Measurements from ENCODE around the gene FNTB.

The FNTB gene

DNA sequence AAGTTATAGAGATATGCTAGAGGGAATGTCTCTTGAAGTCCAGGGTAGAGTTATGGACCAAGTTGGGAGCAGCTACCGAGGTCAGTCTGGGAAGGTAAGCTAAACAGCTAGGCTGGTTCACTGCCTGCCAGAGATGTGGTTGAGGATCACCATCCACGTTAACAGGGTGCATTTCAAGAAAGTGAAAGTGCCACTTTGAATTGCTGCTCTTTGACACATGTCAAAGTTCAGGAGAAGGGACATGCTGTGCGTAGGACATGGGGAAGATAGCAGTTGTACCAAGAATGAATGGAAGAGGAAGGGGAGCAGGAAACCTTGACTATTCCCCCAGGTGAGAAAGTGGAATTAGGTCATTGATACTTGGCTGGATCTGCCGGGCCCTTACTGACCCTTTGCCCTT, 66.1 kb downstream of the FNTB start:
- H3K27ac ChIP-seq (ENCODE audit: low read depth, low read length) = no peak overlapping the region
- no peak overlapping the region for H4K12ac ChIP-seq (ENCODE audit: low read depth, low read length)
- no peak overlapping the region for H3K9ac ChIP-seq (ENCODE audit: low read length)
- H3K4ac ChIP-seq (ENCODE audit: low read depth, low read length) = no peak overlapping the region
- H3K79me2 ChIP-seq (ENCODE audit: control insufficient read depth, insufficient read depth, low read length, poor library complexity) = no peaks in the 10 kb centered on the region
- H3K9me3 ChIP-seq (ENCODE audit: insufficient read depth, low read depth, low read length) = no peaks in the 10 kb centered on the region
- H4K8ac ChIP-seq (ENCODE audit: low read depth, low read length) = no peak overlapping the region
- no peaks in the 10 kb centered on the region for H3K27me3 ChIP-seq (ENCODE audit: insufficient read depth, low read length)
- H2BK120ac ChIP-seq (ENCODE audit: insufficient read depth, low read length, poor library complexity) = no peak overlapping the region
- H2AFZ ChIP-seq (ENCODE audit: insufficient read depth, low read length, poor library complexity) = no peak overlapping the region
- H3K4me1 ChIP-seq (ENCODE audit: control insufficient read depth in 1 of 2, insufficient read depth in 2 of 2, low read length in 2 of 2) = no peaks in the 10 kb centered on the region
- no peaks in the 10 kb centered on the region for H3K79me1 ChIP-seq (ENCODE audit: low read length)
- H3K18ac ChIP-seq (ENCODE audit: low read length) = no peak overlapping the region
- H3K4me3 ChIP-seq (ENCODE audit: low read depth, low read length) = no peak overlapping the region
- no peak overlapping the region for H2BK5ac ChIP-seq (ENCODE audit: low read depth, low read length, poor library complexity)
- H3K36me3 ChIP-seq (ENCODE audit: control insufficient read depth in 1 of 2, insufficient read depth in 2 of 2, low read length in 2 of 2) = peaks cover 6 to 14% of the 10 kb centered on the region in 2 experiments
- no peak overlapping the region for H3K23ac ChIP-seq (ENCODE audit: low read length)
- no peak overlapping the region for H3K4me2 ChIP-seq (ENCODE audit: low read length)
- no peak for DNase-seq
- H2BK12ac ChIP-seq (ENCODE audit: low read length) = no peak overlapping the region
- no CpG with 5 or more reads among the region's 4 CpGs for WGBS (ENCODE audit: extremely low coverage, insufficient coverage, insufficient read length)
- H4K91ac ChIP-seq (ENCODE audit: low read depth, low read length) = no peak overlapping the region
- no peak overlapping the region for H3K14ac ChIP-seq (ENCODE audit: low read length)
- H2AK5ac ChIP-seq (ENCODE audit: low read length) = no peak overlapping the region

DNA sequence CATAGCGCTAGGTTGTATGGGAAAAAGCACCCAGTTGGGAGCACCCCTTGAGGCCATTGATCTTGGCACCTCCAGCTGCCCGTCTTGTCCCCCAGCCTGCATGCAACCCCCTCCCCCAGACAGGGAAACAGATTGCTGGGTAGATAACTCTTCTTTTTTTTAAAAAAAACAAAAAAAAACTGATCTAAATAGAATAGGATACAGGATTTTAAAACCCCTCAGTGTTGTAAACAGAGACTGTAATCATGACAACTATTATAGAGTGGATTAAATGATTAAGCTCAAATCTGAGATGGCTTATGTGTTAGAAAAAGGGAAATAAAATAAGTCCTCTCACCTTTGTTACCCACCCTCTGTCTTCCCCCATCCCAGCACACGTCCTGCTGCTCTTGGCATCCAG, 66.8 kb downstream of the FNTB start:
- no CpG with 5 or more reads among the region's 3 CpGs for WGBS (ENCODE audit: extremely low coverage, insufficient coverage, insufficient read length)

DNA sequence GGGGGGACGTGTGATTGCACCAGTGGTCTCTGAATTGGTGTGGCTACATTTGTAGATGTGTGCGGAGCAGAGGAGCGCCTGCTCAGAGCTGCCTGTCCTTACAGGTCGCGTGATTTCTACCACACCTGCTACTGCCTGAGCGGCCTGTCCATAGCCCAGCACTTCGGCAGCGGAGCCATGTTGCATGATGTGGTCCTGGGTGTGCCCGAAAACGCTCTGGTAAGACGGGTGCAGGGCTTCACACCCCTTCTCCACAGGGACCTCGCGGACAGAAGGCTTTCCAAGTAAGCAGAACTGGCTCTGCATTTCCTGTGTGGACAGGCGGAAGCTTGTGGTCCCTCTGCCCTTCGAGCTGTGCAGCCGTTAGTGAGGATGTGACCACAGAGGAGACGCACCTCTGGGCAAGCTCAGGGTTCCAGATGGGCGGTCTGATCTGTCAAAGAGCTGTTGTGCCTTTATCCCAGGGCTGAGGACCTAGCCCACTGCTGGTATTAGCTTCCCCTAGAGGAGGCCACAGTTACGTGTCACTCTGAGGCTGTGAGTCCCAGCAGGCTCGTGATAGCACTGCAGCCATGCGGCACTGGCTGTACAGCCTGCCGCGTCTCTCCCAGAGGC, 67.9 kb downstream of the FNTB start:
- H3K4me3 ChIP-seq (ENCODE audit: low read depth, low read length) = no peak overlapping the region
- H3K18ac ChIP-seq (ENCODE audit: low read length) = no peak overlapping the region
- no peak overlapping the region for H3K23ac ChIP-seq (ENCODE audit: low read length)
- no peak overlapping the region for H3K4ac ChIP-seq (ENCODE audit: low read depth, low read length)
- H4K8ac ChIP-seq (ENCODE audit: low read depth, low read length) = no peak overlapping the region
- no peaks in the 10 kb centered on the region for H3K4me1 ChIP-seq (ENCODE audit: control insufficient read depth in 1 of 2, insufficient read depth in 2 of 2, low read length in 2 of 2)
- no CpG with 5 or more reads among the region's 23 CpGs for WGBS (ENCODE audit: extremely low coverage, insufficient coverage, insufficient read length)
- peak overlapping the region; percentile 0 for H4K12ac ChIP-seq (ENCODE audit: low read depth, low read length)
- peaks cover 6 to 14% of the 10 kb centered on the region in 2 experiments for H3K36me3 ChIP-seq (ENCODE audit: control insufficient read depth in 1 of 2, insufficient read depth in 2 of 2, low read length in 2 of 2)
- no peak overlapping the region for H2AFZ ChIP-seq (ENCODE audit: insufficient read depth, low read length, poor library complexity)
- H3K79me1 ChIP-seq (ENCODE audit: low read length) = no peaks in the 10 kb centered on the region
- H3K9me3 ChIP-seq (ENCODE audit: insufficient read depth, low read depth, low read length) = no peaks in the 10 kb centered on the region
- no peak overlapping the region for H2AK5ac ChIP-seq (ENCODE audit: low read length)
- no peak overlapping the region for H2BK5ac ChIP-seq (ENCODE audit: low read depth, low read length, poor library complexity)
- H3K14ac ChIP-seq (ENCODE audit: low read length) = no peak overlapping the region
- H3K79me2 ChIP-seq (ENCODE audit: control insufficient read depth, insufficient read depth, low read length, poor library complexity) = no peaks in the 10 kb centered on the region
- no peak overlapping the region for H2BK120ac ChIP-seq (ENCODE audit: insufficient read depth, low read length, poor library complexity)
- H2BK12ac ChIP-seq (ENCODE audit: low read length) = no peak overlapping the region
- no peak overlapping the region for H4K91ac ChIP-seq (ENCODE audit: low read depth, low read length)
- DNase-seq = no peak
- no peak overlapping the region for H3K4me2 ChIP-seq (ENCODE audit: low read length)
- no peaks in the 10 kb centered on the region for H3K27me3 ChIP-seq (ENCODE audit: insufficient read depth, low read length)
- no peak overlapping the region for H3K27ac ChIP-seq (ENCODE audit: low read depth, low read length)
- H3K9ac ChIP-seq (ENCODE audit: low read length) = no peak overlapping the region

More for the DNA sequence above, 66.8 kb downstream of the FNTB start:
- no peak overlapping the region for H2BK120ac ChIP-seq (ENCODE audit: insufficient read depth, low read length, poor library complexity)
- H3K27me3 ChIP-seq (ENCODE audit: insufficient read depth, low read length) = no peaks in the 10 kb centered on the region
- H3K9ac ChIP-seq (ENCODE audit: low read length) = no peak overlapping the region
- H3K79me2 ChIP-seq (ENCODE audit: control insufficient read depth, insufficient read depth, low read length, poor library complexity) = no peaks in the 10 kb centered on the region
- no peak overlapping the region for H2BK5ac ChIP-seq (ENCODE audit: low read depth, low read length, poor library complexity)
- no peaks in the 10 kb centered on the region for H3K9me3 ChIP-seq (ENCODE audit: insufficient read depth, low read depth, low read length)
- H3K23ac ChIP-seq (ENCODE audit: low read length) = no peak overlapping the region
- no peak overlapping the region for H4K12ac ChIP-seq (ENCODE audit: low read depth, low read length)
- no peak overlapping the region for H3K18ac ChIP-seq (ENCODE audit: low read length)
- no peak overlapping the region for H2AK5ac ChIP-seq (ENCODE audit: low read length)
- no peak overlapping the region for H3K4me3 ChIP-seq (ENCODE audit: low read depth, low read length)
- no peaks in the 10 kb centered on the region for H3K79me1 ChIP-seq (ENCODE audit: low read length)
- H3K36me3 ChIP-seq (ENCODE audit: control insufficient read depth in 1 of 2, insufficient read depth in 2 of 2, low read length in 2 of 2) = peaks cover 6 to 14% of the 10 kb centered on the region in 2 experiments
- H3K14ac ChIP-seq (ENCODE audit: low read length) = no peak overlapping the region
- no peak for DNase-seq
- H2BK12ac ChIP-seq (ENCODE audit: low read length) = no peak overlapping the region
- H4K8ac ChIP-seq (ENCODE audit: low read depth, low read length) = no peak overlapping the region
- H3K4me1 ChIP-seq (ENCODE audit: control insufficient read depth in 1 of 2, insufficient read depth in 2 of 2, low read length in 2 of 2) = no peaks in the 10 kb centered on the region
- H2AFZ ChIP-seq (ENCODE audit: insufficient read depth, low read length, poor library complexity) = no peak overlapping the region
- no peak overlapping the region for H3K4ac ChIP-seq (ENCODE audit: low read depth, low read length)
- no peak overlapping the region for H3K27ac ChIP-seq (ENCODE audit: low read depth, low read length)
- no peak overlapping the region for H3K4me2 ChIP-seq (ENCODE audit: low read length)
- no peak overlapping the region for H4K91ac ChIP-seq (ENCODE audit: low read depth, low read length)

DNA sequence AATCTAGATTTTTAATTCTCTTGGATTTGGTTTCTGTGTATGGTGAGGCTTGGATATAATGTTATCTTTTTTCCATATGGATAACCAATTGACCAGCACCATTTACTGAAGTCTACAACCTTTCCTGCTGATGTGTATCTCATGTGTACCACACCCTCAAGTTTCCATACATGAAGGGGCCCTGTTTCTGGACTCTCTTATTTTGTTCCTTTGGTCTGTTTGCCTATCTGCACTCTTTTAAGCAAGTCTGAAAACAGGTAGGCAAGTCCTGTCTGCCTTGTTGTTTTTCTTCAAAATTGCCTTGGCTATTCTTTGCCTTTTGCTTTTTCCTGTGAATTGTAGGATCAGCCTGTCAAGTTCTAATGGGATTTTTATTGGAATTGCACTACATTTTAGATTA, 71.0 kb downstream of the FNTB start:
- no peak overlapping the region for H3K4me3 ChIP-seq (ENCODE audit: low read depth, low read length)
- H4K12ac ChIP-seq (ENCODE audit: low read depth, low read length) = no peak overlapping the region
- H3K27me3 ChIP-seq (ENCODE audit: insufficient read depth, low read length) = no peaks in the 10 kb centered on the region
- H3K36me3 ChIP-seq (ENCODE audit: control insufficient read depth in 1 of 2, insufficient read depth in 2 of 2, low read length in 2 of 2) = peaks cover 18 to 29% of the 10 kb centered on the region in 2 experiments
- no peak overlapping the region for H4K8ac ChIP-seq (ENCODE audit: low read depth, low read length)
- H3K79me2 ChIP-seq (ENCODE audit: control insufficient read depth, insufficient read depth, low read length, poor library complexity) = no peaks in the 10 kb centered on the region
- H2BK12ac ChIP-seq (ENCODE audit: low read length) = no peak overlapping the region
- no peak overlapping the region for H4K91ac ChIP-seq (ENCODE audit: low read depth, low read length)
- no peak overlapping the region for H3K18ac ChIP-seq (ENCODE audit: low read length)
- H3K4me2 ChIP-seq (ENCODE audit: low read length) = no peak overlapping the region
- DNase-seq = no peak
- no peak overlapping the region for H2BK5ac ChIP-seq (ENCODE audit: low read depth, low read length, poor library complexity)
- H3K27ac ChIP-seq (ENCODE audit: low read depth, low read length) = no peak overlapping the region
- no peak overlapping the region for H3K23ac ChIP-seq (ENCODE audit: low read length)
- H2AK5ac ChIP-seq (ENCODE audit: low read length) = no peak overlapping the region
- no peak overlapping the region for H3K9ac ChIP-seq (ENCODE audit: low read length)
- H2AFZ ChIP-seq (ENCODE audit: insufficient read depth, low read length, poor library complexity) = no peak overlapping the region
- no peak overlapping the region for H2BK120ac ChIP-seq (ENCODE audit: insufficient read depth, low read length, poor library complexity)
- no peaks in the 10 kb centered on the region for H3K9me3 ChIP-seq (ENCODE audit: insufficient read depth, low read depth, low read length)
- no peak overlapping the region for H3K4ac ChIP-seq (ENCODE audit: low read depth, low read length)
- no peaks in the 10 kb centered on the region for H3K4me1 ChIP-seq (ENCODE audit: control insufficient read depth in 1 of 2, insufficient read depth in 2 of 2, low read length in 2 of 2)
- H3K14ac ChIP-seq (ENCODE audit: low read length) = no peak overlapping the region
- no peaks in the 10 kb centered on the region for H3K79me1 ChIP-seq (ENCODE audit: low read length)

Data from trophoblast cell (in vitro differentiated cells and primary cell).